Measurements from ENCODE around the gene NCAPD3.

GRCh38 chr11:134200688-134201087 lies 23.1 kb downstream of the NCAPD3 start:
- TF ChIP-seq POLR2AphosphoS5 (IDR thresholded peaks at IDR 0.05; ENCODE audit: low read depth, low read length) (no peak), POLR2A (IDR thresholded peaks at IDR 0.05; ENCODE audit: low read depth, low read length) (no peak)
